Peyer's patch (tissue), 4 donors: ENCODE results near the gene CEP85L.

Experiments
- CTCF ChIP-seq, 6 experiments: fragments of 450-650 bp in 4 of 6; fragments of 200-600 bp in 2 of 6; sonication (generic) in 1 of 6; IDR thresholded peaks; one replicate each; pipeline ENCODE4 v1.5.1; 2017 to 2019; ENCODE audit warnings: antibody characterized with exemption in 6 of 6, mild to moderate bottlenecking in 3 of 6, moderate library complexity in 1 of 6
- POLR2A ChIP-seq, 2 donors: fragments of 450-650 bp; IDR thresholded peaks; one replicate each; pipeline ENCODE4 v1.5.1; 2017; ENCODE audit warnings: antibody characterized with exemption in 2 of 2, mild to moderate bottlenecking in 2 of 2, moderate library complexity in 2 of 2

GRCh38 chr6:118652051-118652615 lies 742 bp upstream of the CEP85L start:
- TF ChIP-seq CTCF (IDR thresholded peaks at IDR 0.05), result no peak
- no peak for TF ChIP-seq POLR2A (IDR thresholded peaks at IDR 0.05)
